HepG2 (cell line): ENCODE results near the gene RNU5B-1. TPM values are rescaled to one million over a fixed set of nuclear protein-coding genes. Genes with fewer than 3 reads are reported as not detected.

Experiments
- ADNP ChIP-seq: sonication (generic); formaldehyde crosslinking; IDR thresholded peaks from 2 replicates; pipeline ENCODE4 v1.4.0; 2020; ENCODE audit warnings: missing genetic modification reagents
- CBX1 ChIP-seq: IDR thresholded peaks from one replicate; pipeline ENCODE4 v1.6.1; 2016; ENCODE audit warnings: antibody characterized with exemption, low read depth
- FUBP1 ChIP-seq: sonication (generic); formaldehyde crosslinking; IDR thresholded peaks from 2 replicates; pipeline ENCODE4 v1.5.1; 2020; ENCODE audit warnings: missing genetic modification reagents, mild to moderate bottlenecking, borderline replicate concordance
- NFE2L1 ChIP-seq: sonication (generic); formaldehyde crosslinking; IDR thresholded peaks from 2 replicates; pipeline ENCODE4 v1.4.0; 2020; ENCODE audit warnings: missing genetic modification reagents, mild to moderate bottlenecking, borderline replicate concordance
- SIX1 ChIP-seq: sonication (generic); formaldehyde crosslinking; IDR thresholded peaks from 2 replicates; pipeline ENCODE4 v1.4.0; 2020; ENCODE audit warnings: missing genetic modification reagents, borderline replicate concordance
- YY1 ChIP-seq: IDR thresholded peaks from 2 replicates; pipeline ENCODE4 v1.6.1; 2011; ENCODE audit warnings: low read length, low read depth, moderate library complexity, mild to moderate bottlenecking; ENCODE audit not compliant: insufficient read depth, insufficient replicate concordance
- ZMYM3 ChIP-seq: sonication (generic); formaldehyde crosslinking; IDR thresholded peaks from 2 replicates; pipeline ENCODE4 v1.5.1; 2020; ENCODE audit warnings: mild to moderate bottlenecking, missing genetic modification reagents
- ZNF234 ChIP-seq: sonication (generic); formaldehyde crosslinking; conservative IDR thresholded peaks from 2 replicates; pipeline ENCODE4 v1.5.1; 2020; ENCODE audit warnings: mild to moderate bottlenecking, missing genetic modification reagents
- ZSCAN30 ChIP-seq: sonication (generic); formaldehyde crosslinking; IDR thresholded peaks from 2 replicates; pipeline ENCODE4 v1.5.0; 2020; ENCODE audit warnings: mild to moderate bottlenecking, missing genetic modification reagents
- polyA plus RNA-seq, 8 experiments: library from polyadenylated mRNA; depleted of rRNA in 3 of 8; stranded (reverse) in 7 of 8; unstranded in 1 of 8; fragments of >200 nt; fragmentation: Illumina TruSeq in 4 of 8; extraction: Trizol in 4 of 8; gene quantifications; 2 replicates each; pipeline versions ENCODE4 v1.2.1 to v1.2.3, GENCODE V29; 2011 to 2016; ENCODE audit warnings: low read depth in 4 of 8, missing spikeins in 1 of 8, mixed read lengths in 1 of 8; ENCODE audit not compliant: insufficient read depth in 1 of 8
- total RNA-seq, 5 experiments: library from RNA; depleted of rRNA; stranded (reverse); fragments of >200 nt; fragmentation: Illumina TruSeq; extraction: Trizol; gene quantifications; 2 replicates each; pipeline ENCODE4 v1.2.3, GENCODE V29; 2016; ENCODE audit warnings: low read depth in 1 of 5
- TF ChIP-seq, protein P1 (sequence below), 2 experiments: fragments of 450-650 bp in 1 of 2; sonication (generic) in 1 of 2; formaldehyde crosslinking in 1 of 2; IDR thresholded peaks; 2 replicates each; pipeline versions ENCODE4 v1.6.1 to v1.8.0; 2016 to 2022; ENCODE audit warnings: antibody characterized with exemption in 1 of 2, mild to moderate bottlenecking in 1 of 2, missing genetic modification reagents in 1 of 2
- TF ChIP-seq, protein P2 (sequence below): sonication (generic); formaldehyde crosslinking; IDR thresholded peaks from 2 replicates; pipeline ENCODE4 v1.8.0; 2022; ENCODE audit warnings: low read depth, missing genetic modification reagents
- TF ChIP-seq, protein P3 (sequence below): IDR thresholded peaks from 2 replicates; pipeline ENCODE4 v1.6.1; 2012; ENCODE audit warnings: inconsistent platforms
- TF ChIP-seq, protein P4 (sequence below): sonication (generic); formaldehyde crosslinking; IDR thresholded peaks from 2 replicates; pipeline ENCODE4 v1.4.0; 2020; ENCODE audit warnings: missing genetic modification reagents

RNU5B-1 gene
- total and polyA plus RNA-seq, 2 of the 13 experiments (the other 11 are each of a cell fraction or from before 2014, with no cell fraction given) = 1,646 TPM; not detected in 1

- TF ChIP-seq, protein P1, sequence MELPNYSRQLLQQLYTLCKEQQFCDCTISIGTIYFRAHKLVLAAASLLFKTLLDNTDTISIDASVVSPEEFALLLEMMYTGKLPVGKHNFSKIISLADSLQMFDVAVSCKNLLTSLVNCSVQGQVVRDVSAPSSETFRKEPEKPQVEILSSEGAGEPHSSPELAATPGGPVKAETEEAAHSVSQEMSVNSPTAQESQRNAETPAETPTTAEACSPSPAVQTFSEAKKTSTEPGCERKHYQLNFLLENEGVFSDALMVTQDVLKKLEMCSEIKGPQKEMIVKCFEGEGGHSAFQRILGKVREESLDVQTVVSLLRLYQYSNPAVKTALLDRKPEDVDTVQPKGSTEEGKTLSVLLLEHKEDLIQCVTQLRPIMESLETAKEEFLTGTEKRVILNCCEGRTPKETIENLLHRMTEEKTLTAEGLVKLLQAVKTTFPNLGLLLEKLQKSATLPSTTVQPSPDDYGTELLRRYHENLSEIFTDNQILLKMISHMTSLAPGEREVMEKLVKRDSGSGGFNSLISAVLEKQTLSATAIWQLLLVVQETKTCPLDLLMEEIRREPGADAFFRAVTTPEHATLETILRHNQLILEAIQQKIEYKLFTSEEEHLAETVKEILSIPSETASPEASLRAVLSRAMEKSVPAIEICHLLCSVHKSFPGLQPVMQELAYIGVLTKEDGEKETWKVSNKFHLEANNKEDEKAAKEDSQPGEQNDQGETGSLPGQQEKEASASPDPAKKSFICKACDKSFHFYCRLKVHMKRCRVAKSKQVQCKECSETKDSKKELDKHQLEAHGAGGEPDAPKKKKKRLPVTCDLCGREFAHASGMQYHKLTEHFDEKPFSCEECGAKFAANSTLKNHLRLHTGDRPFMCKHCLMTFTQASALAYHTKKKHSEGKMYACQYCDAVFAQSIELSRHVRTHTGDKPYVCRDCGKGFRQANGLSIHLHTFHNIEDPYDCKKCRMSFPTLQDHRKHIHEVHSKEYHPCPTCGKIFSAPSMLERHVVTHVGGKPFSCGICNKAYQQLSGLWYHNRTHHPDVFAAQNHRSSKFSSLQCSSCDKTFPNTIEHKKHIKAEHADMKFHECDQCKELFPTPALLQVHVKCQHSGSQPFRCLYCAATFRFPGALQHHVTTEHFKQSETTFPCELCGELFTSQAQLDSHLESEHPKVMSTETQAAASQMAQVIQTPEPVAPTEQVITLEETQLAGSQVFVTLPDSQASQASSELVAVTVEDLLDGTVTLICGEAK (IDR thresholded peaks at IDR 0.05) = no peak
- TF ChIP-seq, protein P1 (CRISPR knock-in tag; IDR thresholded peaks at IDR 0.05) = 0 out of 2 replicates have a peak, but pooled peaks have one; percentile 3
- TF ChIP-seq YY1 (peak; percentile 62), ZMYM3 (CRISPR knock-in tag) (0 out of 2 replicates have a peak, but pooled peaks have one; percentile 13), ADNP (no peak), FUBP1 (CRISPR knock-in tag) (no peak), ZSCAN30 (CRISPR knock-in tag) (no peak), ZNF234 (CRISPR knock-in tag) (0 out of 2 replicates have a peak, but pooled peaks have one; percentile 66), NFE2L1 (CRISPR knock-in tag) (no peak), CBX1 (no peak), SIX1 (no peak)
- TF ChIP-seq, protein P2, sequence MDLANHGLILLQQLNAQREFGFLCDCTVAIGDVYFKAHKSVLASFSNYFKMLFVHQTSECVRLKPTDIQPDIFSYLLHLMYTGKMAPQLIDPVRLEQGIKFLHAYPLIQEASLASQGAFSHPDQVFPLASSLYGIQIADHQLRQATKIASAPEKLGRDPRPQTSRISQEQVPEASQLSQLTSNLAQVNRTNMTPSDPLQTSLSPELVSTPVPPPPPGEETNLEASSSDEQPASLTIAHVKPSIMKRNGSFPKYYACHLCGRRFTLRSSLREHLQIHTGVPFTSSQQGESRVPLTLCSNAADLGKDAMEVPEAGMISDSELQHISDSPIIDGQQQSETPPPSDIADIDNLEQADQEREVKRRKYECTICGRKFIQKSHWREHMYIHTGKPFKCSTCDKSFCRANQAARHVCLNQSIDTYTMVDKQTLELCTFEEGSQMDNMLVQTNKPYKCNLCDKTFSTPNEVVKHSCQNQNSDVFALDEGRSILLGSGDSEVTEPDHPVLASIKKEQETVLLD (CRISPR knock-in tag) = peak; percentile 71
- TF ChIP-seq, protein P3, sequence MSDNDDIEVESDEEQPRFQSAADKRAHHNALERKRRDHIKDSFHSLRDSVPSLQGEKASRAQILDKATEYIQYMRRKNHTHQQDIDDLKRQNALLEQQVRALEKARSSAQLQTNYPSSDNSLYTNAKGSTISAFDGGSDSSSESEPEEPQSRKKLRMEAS = peak; percentile 87
- TF ChIP-seq, protein P4, sequence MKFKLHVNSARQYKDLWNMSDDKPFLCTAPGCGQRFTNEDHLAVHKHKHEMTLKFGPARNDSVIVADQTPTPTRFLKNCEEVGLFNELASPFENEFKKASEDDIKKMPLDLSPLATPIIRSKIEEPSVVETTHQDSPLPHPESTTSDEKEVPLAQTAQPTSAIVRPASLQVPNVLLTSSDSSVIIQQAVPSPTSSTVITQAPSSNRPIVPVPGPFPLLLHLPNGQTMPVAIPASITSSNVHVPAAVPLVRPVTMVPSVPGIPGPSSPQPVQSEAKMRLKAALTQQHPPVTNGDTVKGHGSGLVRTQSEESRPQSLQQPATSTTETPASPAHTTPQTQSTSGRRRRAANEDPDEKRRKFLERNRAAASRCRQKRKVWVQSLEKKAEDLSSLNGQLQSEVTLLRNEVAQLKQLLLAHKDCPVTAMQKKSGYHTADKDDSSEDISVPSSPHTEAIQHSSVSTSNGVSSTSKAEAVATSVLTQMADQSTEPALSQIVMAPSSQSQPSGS (CRISPR knock-in tag) = peak; percentile 41
Observed at GRCh38 chr15:65286704-65287519, 17.6 kb upstream of the RNU5B-1 start, which contains the start of gene PARP16 (continued).
